HG03342 (cell line): ENCODE results near the gene DHX30.

Experiments used
- ATAC-seq: cut with Tn5 transposase; IDR thresholded peaks from one replicate; pipeline ENCODE4 v1.9.1; 2021; ENCODE audit warnings: mild to moderate bottlenecking, moderate library complexity; ENCODE audit not compliant: unreplicated experiment

Gene DHX30

DNA sequence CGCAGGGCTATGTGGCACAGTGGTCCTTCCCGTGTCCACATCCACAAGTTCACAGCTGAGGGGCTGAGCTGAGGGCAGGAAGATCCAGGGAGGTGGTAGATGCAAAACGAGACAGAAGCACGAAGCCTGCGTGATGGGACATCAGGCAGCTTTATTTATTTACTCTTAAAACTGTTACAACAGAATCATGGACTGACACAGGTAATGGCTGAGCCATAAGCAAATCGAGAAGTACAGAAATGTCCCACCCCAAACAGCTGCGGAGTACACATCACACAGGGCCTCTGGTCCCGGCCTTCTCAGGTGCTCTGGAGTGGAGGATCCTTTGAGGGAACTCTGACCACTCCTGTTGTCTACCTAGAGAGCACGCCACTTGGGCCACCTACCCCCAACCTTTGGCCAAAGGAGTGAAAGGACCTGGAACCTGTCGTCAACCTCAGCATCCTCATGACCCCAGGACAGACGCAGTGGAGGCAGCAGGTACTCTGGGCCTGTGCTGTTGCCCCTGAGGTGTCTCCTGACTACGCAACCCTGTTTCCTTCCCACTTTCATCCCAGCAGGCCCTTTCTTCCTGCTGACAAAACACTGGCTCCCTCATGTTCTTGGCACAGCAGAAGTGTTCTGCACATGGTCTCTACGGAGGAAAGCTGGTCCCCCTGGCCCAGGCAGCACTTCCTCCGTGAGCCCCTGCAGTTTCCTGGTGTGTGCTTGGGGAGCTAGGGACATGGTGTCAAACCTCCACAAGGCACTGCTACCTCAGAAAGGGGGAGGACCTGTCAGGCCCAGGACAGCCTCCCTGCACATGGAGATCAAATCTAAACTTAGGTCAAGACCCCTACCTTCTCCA, 47.8 kb downstream of the DHX30 start:
- no peak for ATAC-seq

GRCh38 chr3:47851888-47852603, 49.1 kb downstream of the DHX30 start:
- no peak for ATAC-seq

DNA sequence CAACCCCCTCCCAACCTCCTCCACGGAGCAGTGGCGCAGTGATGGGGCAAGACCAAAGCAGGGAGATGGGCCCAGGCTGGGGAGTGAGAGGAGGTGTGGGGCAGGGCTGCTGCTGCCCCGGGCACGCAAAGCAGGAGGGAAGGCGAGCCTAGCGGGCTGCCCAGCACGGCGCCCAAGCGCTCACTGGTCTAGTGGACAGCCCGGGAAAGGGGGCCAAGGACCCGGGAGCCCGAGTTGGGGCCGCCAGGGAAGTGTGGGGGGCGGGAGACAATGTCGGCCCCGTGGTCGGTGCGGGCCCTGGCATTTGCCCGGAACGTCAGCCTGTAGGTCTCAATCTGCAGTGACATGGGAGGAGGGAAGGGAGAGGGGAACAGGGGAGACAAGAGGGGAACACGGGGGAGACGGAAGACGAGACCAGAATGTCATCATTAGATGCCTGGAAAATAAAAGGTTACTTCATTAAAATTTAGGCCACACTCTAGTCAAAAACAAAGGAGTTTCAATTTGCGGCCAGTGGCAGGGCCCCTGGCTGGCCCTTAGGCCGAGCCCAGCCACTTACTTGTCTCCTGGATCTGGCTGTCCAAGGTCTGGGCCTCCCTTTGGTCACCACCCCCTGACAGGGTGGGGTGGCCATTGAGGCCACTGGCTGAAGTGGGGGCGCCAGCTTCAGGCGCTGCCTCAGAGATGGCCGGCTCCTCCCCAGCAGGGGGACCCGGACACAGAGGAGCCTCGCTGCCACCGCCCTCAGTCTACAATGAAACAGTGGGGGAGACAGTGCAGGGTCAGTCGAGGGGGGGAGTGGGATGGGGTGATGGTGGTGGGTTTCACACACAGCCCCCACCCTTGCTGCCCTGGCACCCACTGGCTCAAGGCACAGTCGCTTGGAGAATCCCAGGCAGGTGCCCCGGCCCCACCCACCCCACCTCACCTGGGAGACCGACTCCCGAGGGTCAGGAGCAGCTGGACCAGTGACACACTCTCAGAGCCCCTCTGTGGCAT, 50.0 kb downstream of the DHX30 start:
- no peak for ATAC-seq

DNA sequence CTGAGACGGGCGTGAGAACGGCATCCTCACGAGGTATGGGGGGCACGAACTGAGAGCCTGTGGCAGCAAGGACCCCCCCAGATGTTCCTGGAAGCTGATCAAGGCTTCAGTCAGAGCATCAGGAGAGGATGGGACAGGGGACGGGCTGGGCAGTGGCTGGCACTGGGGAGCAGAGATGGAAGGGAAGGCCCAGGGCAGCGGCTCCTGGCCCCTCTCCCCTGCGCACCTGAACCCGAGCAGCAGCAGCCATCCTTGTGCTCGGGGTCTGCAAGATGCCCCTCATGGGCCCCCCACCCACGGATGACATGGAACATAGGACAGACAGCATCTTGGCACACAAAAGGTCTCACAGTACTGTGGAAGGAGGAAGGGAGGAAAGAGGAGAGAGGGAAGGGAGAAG, 51.3 kb downstream of the DHX30 start:
- no peak for ATAC-seq

- ATAC-seq, result no peak
Observed at GRCh38 chr3:47854720-47855455, 52.0 kb downstream of the DHX30 start.

DNA sequence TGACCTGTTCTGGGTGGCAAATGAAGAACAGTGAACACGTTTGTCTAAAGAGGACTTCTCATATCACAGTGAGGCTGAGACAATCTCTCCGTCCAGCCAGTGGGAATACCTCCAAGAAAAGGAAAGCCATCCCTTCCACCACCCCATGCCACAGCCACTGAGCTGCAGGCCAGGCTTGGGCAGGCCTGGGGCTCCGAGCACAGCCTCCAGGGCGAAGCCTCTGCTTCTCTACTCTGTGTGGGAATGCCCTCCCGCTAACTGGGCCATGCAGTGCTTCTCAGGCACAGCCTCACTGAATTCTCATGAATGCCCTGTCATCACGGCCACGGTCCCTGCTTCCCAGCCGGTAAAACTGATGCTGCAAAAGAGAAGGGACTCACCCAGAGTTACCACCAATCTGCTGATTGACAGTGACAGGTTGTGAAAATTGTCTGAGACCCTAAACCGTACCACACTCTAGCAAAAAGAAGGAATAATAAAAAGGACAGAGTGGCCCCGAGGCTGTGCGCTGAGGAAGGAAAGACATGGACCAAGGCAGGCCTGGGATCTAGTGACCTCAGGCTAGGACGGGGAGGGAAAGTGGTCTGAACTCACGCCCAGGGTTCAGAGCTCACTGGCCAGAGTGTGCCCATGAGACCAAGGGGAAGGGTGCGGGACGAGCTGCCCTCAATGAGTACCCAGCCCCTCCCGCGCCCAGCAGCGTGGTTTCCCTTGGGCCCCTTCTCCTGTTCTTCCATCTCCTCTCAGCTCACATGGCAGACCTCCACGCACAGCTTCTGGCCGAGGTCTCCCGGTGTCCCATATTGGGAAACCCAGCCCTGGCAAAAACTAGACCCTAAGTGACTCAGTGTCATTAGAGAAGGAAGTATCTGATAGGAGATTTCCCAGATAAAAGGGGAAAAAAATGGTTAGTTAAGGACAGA, 52.8 kb downstream of the DHX30 start:
- ATAC-seq, result no peak

DNA sequence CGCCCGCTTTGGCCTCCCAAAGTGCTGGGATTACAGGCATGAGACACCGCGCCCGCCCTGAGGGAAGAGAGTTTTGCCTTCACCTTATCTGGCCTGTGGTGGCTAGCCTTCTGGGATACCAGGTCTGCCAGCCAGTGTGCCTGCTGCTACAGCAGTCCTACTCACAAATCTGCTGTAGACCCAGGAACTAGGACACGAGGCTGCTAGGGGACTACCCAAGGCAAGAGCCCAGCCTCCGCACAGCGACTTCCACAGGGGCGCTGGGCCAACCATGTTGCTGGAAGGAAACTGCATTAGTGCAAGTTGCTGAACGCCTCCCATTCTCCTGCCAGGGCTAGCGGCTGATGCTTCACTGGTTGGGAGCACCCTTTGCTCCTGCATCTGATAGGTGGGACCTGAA, 53.7 kb downstream of the DHX30 start:
- no peak for ATAC-seq

- ATAC-seq, result no peak
Observed at GRCh38 chr3:47857151-47857550, 54.2 kb downstream of the DHX30 start.

- no peak for ATAC-seq
Observed at GRCh38 chr3:47859956-47860605, 57.1 kb downstream of the DHX30 start.

GRCh38 chr3:47863391-47864128, 60.6 kb downstream of the DHX30 start:
- no peak for ATAC-seq

- no peak for ATAC-seq
Observed at GRCh38 chr3:47865192-47865591, 62.3 kb downstream of the DHX30 start.

DNA sequence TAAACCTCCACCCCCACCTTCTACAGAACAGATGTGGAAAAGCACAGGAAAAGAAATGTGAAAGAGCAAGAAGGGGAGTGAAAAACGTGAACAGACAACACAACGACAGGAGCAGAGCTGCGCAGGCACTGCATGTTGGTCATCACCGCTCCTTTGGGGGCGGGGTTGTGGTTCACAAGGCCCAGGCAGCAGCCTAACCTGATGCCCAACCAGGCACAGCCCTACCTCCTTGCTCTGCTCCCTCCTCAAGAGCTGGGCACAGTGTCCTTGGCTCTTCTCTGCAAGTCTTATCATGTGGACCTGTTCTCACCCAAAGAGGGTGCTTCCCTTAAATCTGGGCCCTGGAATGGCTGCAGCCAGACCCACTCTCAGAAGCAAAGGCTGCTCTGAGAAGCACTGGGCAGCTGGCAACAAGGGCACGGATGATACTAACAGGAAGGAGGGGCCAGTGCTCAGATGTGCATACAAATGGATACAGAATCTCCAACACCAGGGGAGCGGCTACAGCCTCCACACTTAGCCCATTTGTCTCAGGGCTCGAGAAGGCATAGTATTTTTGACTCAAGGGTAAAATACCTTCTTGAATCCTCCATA, 64.6 kb downstream of the DHX30 start:
- no peak for ATAC-seq

- no peak for ATAC-seq
Observed at GRCh38 chr3:47868306-47868705, 65.4 kb downstream of the DHX30 start.

DNA sequence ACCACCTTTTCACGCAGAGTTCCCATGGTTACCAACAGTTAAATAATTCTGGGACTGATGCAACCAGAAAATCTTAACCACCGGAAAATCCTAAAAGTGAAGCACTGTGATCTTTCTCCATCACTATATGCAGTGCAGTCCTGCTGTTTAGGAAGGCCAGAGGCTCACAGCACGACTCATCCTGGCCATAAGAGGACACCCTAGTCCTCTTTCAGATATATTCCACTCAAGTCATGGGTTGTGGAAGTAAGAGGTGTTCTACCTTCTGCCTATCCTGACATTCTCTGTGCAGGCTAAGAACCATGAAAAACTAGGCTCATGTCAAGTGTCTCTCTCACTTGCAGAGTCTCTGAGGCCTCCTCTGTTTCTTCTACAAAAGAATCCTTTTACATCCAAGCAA, 67.2 kb downstream of the DHX30 start:
- ATAC-seq, result no peak

DNA sequence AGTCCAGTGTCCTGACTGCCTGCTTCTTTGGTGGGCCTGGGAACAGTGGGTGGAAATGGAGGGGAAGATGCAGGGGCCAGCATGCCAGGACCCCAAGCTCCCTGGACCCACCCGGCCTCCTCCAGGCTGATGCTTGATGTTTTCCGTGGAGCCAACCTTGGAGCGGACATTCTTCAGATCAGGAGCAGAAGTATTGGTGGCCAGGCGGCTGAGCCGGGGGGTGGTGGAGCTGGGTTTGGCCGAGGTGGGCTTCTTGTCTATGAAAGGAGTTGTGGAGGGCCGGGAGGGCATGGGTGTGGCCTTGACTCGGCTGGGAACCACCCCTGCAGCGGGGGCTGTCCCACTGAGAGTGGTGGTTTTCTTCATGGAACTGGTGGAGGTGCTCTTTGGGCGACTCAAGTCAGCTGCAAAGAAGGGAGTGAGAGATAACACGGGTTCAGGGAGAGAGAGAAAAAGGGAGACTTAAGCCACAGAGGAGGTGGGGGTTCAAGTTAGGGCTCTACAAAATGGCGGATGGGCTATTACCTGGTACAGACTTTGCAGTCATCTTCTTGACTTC, 67.8 kb downstream of the DHX30 start:
- no peak for ATAC-seq

DNA sequence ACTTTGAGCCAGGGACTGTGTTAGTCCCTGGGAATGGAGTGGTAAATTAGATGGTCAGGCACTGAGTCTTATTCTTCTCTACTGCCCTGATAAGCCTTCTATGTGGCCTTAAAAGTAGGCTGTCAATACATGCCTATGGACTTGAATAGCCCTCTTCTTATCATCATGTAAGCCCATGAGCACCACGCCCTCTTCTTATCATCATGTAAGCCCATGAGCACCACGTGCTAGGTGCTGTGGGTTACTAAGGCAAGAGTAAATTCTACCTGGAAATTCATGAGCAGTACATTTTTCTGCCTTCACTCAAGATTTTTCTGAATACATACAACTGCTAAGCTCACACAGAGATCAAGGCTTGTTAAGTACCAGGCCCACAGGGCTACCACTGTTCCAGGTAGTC, 68.5 kb downstream of the DHX30 start:
- ATAC-seq, result no peak

DNA sequence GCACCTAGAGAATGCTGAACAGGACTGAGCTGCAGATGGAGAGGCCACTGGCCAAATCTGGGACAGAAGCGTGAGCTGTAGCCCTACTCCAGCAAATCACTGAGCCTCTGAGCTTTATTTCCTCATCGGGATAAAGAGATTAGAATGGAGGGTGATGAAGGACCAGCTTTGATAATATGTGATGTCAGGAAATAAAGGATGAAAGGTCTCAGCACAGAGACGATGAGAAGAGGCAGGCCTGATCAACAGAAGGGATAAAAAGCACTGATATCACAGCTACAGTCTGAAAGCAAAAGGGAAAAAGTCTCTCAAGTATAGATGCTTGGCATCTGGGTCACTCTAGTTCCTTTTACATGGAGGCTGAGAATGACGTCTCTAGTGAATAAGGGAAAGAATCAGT, 70.0 kb downstream of the DHX30 start:
- ATAC-seq, result no peak

- ATAC-seq, result no peak
Observed at GRCh38 chr3:47874438-47874837, 71.5 kb downstream of the DHX30 start.
